ENCODE results near the gene ZDHHC1. TPM values are rescaled to one million over a fixed set of nuclear protein-coding genes. Genes with fewer than 3 reads are reported as not detected.

Gene ZDHHC1
- total RNA-seq, 1 donor: 7.6 TPM

- H3K4me3 ChIP-seq (ENCODE audit: low read depth, low read length): no peak overlapping the region
- no peak for DNase-seq (ENCODE audit: low read depth)
- no peak for TF ChIP-seq CTCF (IDR thresholded peaks at IDR 0.05; ENCODE audit: insufficient read depth, low read length)
Observed at GRCh38 chr16:67412294-67412693, 4.0 kb downstream of the ZDHHC1 start.

- no peak for TF ChIP-seq CTCF (IDR thresholded peaks at IDR 0.05; ENCODE audit: insufficient read depth, low read length)
- no peak for DNase-seq (ENCODE audit: low read depth)
- no peak overlapping the region for H3K4me3 ChIP-seq (ENCODE audit: low read depth, low read length)
Observed at GRCh38 chr16:67411339-67411738, 4.9 kb downstream of the ZDHHC1 start.

GRCh38 chr16:67409631-67410030 lies 6.6 kb downstream of the ZDHHC1 start:
- TF ChIP-seq CTCF (IDR thresholded peaks at IDR 0.05; ENCODE audit: insufficient read depth, low read length): no peak
- no peak overlapping the region for H3K4me3 ChIP-seq (ENCODE audit: low read depth, low read length)
- DNase-seq (ENCODE audit: low read depth): no peak

GRCh38 chr16:67407788-67408452 lies 8.4 kb downstream of the ZDHHC1 start:
- TF ChIP-seq CTCF (IDR thresholded peaks at IDR 0.05; ENCODE audit: insufficient read depth, low read length): no peak
- no peak overlapping the region for H3K4me3 ChIP-seq (ENCODE audit: low read depth, low read length)
- no peak for DNase-seq (ENCODE audit: low read depth)

GRCh38 chr16:67407176-67407787 lies 9.0 kb downstream of the ZDHHC1 start:
- no peak overlapping the region for H3K4me3 ChIP-seq (ENCODE audit: low read depth, low read length)
- peak; percentile 20 for DNase-seq (ENCODE audit: low read depth)
- TF ChIP-seq CTCF (IDR thresholded peaks at IDR 0.05; ENCODE audit: insufficient read depth, low read length): no peak

- no peak overlapping the region for H3K4me3 ChIP-seq (ENCODE audit: low read depth, low read length)
- peak; percentile 82 for DNase-seq (ENCODE audit: low read depth)
- no peak for TF ChIP-seq CTCF (IDR thresholded peaks at IDR 0.05; ENCODE audit: insufficient read depth, low read length)
Observed at GRCh38 chr16:67406111-67406971, 9.9 kb downstream of the ZDHHC1 start.

Measured in fibroblast of the aortic adventitia (primary cell).